Motor neuron (in vitro differentiated cells): Measurements from ENCODE around the gene CCNB2. TPM values are rescaled to one million over a fixed set of nuclear protein-coding genes. Genes with fewer than 3 reads are reported as not detected.
"Not testable (repeated sequence)": the region's sequence is repeated elsewhere in the genome, so short reads cannot be mapped to it uniquely, and the experiment has no call there.

ENCODE experiments used
- ATAC-seq, 8 experiments: fragments of 200-7000 bp; cut with Tn5 transposase; replicated peaks in 6 of 8; 2 replicates each; pipeline ENCODE4 v1.8.0; 2021; ENCODE audit warnings: mild to moderate bottlenecking in 8 of 8, moderate library complexity in 8 of 8
- H3K27ac ChIP-seq, 2 donors: fragments of 250-450 bp; sonication (Bioruptor Pico); 2 replicates each; pipeline ENCODE4 v1.9.0; 2021; ENCODE audit warnings: antibody characterized with exemption in 2 of 2, mild to moderate bottlenecking in 2 of 2, moderate library complexity in 1 of 2
- H3K4me1 ChIP-seq, 2 donors: fragments of 250-450 bp; sonication (Bioruptor Pico); replicated peaks in 1 of 2; 2 replicates each; pipeline ENCODE4 v1.6.1; 2021; ENCODE audit warnings: antibody characterized with exemption in 2 of 2, mild to moderate bottlenecking in 2 of 2, moderate library complexity in 1 of 2
- H3K4me3 ChIP-seq, 5 donors: fragments of 250-450 bp; sonication (Bioruptor Pico); 2 replicates each; pipeline ENCODE4 v1.9.0; 2021; ENCODE audit warnings: antibody characterized with exemption in 5 of 5, mild to moderate bottlenecking in 5 of 5, moderate library complexity in 4 of 5
- WGBS, 10 experiments: fragments of 450-650 bp; shearing (Covaris generic); methylation state at CpG; one replicate each; pipeline ENCODE4 v1.0.0; 2022; 5-methylcytosine and 5-hydroxymethylcytosine counted together
- in situ Hi-C, 9 experiments: fragments of 400-800 bp; cut with MboI; loops; one replicate each; pipeline ENCODE4 v1.15.0; 2021; ENCODE audit warnings: low sequenced_read_pairs in 9 of 9, low pct_unique_long_range_greater_than_20kb in 2 of 9; ENCODE audit not compliant: unreplicated experiment in 9 of 9
- total RNA-seq, 8 experiments: library from RNA; unstranded; fragments of 300-600 nt; gene quantifications; 2 replicates each; pipeline versions ENCODE4 v1.2.3 to v1.2.4, GENCODE V29; 2022

CCNB2 gene
- total RNA-seq, 8 experiments from 2014 or later, result 1.2 to 95.2 (median 5.3) TPM

DNA sequence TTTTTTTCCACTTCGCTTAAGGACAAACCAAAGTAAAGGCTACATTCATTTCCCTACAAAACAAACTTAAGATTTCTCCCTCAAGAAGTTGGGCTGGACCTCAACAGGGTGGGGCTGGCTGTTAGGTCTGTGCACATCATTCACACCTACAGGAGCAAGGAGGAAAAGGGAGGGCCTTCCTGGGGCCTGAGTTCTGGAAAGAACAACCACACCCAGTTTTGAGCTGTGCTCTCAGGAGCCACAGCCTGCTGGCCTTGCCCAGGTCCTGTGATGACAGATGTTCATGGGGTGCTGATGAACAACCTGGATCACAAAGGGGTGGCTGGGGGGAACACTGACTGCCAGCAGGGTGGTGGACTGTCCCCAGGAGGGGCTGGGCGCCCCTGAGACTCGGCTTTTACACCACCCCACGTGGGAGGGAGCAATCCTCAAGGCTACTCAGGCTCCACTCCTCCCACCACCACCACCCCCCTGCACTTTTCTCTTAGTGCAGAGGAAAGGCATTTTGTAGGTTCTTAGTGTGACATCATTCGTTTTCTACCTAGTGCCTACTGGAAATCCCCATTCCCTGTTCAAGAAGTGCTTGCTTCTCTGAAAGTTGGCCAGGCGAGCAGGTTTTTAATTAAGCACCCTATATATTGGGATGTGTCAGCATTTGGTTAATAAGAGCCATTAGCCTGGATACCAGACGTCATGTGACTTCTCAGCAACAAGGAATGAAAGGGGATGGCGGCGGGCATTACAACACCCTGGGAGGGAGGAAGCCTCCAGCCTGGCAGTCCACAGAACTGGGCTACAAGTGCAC lies 35.7 kb downstream of the CCNB2 start:
- Histone ChIP-seq H3K4me1 (no peaks in the 10 kb centered on the region), H3K4me3 (no peak overlapping the region), H3K27ac (no peak overlapping the region)
- WGBS, 10 experiments, result 76 to 100% (median 93%) methylated on average over 1 to 6 of the region's 9 CpGs; no CpG with 5 or more reads in 1 of the 10 experiments
- ATAC-seq, result peak; percentile 55 to 92 (median 74)
- in situ Hi-C loops, result no loop called here

- 54 to 100% (median 100%) methylated on average over 1 to 4 of the region's 5 CpGs; no CpG with 5 or more reads in 6 of the 10 experiments for WGBS, 10 experiments
- Histone ChIP-seq H3K4me3 (no peak overlapping the region), H3K27ac (no peak overlapping the region), H3K4me1 (peaks cover 0 to 4% of the 10 kb centered on the region in 2 donors)
- no peak for ATAC-seq
- in situ Hi-C loops, result no loop called here
Observed at GRCh38 chr15:59143281-59143680, 38.3 kb downstream of the CCNB2 start.

- 82 to 100% (median 93%) methylated on average over 1 to 8 of the region's 10 CpGs; no CpG with 5 or more reads in 5 of the 10 experiments for WGBS, 10 experiments
- in situ Hi-C loops, H3K27ac ChIP-seq: not testable (repeated sequence)
Observed at GRCh38 chr15:59144594-59144993, 39.6 kb downstream of the CCNB2 start.

DNA sequence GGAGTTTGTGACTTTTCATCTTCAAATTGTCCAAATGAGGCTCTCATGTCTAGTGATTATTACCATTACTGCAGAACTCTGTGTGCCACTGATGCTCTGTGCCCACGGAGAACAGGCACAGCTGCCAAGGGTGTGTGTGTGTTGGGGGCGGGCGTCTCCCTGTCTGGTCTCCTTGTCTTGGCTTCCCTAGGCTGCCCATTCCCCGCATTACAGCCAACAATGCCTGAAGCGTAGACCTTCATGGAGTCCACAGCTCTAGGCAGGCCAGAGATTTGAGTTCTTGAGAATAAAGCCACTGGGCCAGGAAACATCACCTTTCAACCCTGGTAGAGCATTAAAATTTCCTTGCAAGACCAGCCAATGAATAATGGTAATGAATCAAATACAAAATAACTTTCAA lies 42.7 kb downstream of the CCNB2 start:
- in situ Hi-C loops, result no loop called here
- Histone ChIP-seq H3K4me3 (no peak overlapping the region), H3K4me1 (peaks cover 0 to 4% of the 10 kb centered on the region in 2 donors), H3K27ac (no peak overlapping the region)
- 40 to 100% (median 60%) methylated on average over 1 to 4 of the region's 5 CpGs; no CpG with 5 or more reads in 5 of the 10 experiments for WGBS, 10 experiments
- peak in 3 of 8 experiments; percentile 9 to 29 (median 10) for ATAC-seq

More at GRCh38 chr15:59144594-59144993, 39.6 kb downstream of the CCNB2 start:
- not testable (repeated sequence) for ATAC-seq, H3K4me1 ChIP-seq, H3K4me3 ChIP-seq

DNA sequence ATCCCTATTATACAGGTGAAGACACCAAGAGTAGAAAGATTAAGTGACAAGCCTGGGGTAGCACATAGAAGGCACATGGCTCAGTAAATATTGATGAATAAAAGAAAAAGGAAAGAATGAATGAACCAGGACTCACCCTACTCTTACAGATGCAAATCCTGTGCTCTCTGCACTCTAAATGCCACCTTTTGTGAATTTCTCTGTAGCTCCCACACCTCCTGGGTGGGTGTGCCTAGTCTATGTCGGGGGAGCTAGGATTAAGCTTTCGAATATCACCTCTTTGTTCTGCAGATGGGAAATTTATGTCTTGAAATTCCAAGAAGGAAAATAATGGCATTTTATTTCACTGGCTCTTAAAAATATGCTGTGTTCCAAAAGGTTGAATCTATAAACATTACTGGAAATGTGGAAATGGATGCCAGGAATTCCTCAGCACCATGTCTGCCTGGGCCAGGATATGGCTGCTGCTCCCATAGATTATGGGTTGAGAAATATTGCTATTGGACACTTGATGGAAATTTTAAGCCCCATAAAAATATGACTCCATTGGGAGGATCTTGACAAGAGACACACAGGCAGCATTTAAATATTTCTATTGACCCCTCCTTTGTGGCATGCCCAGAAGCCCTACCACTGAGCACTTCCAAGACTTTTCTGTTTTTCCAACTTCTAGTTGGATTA lies 43.3 kb downstream of the CCNB2 start:
- in situ Hi-C loops, result no loop called here
- no peak overlapping the region for H3K27ac ChIP-seq
- H3K4me1 ChIP-seq, result peaks cover 0 to 4% of the 10 kb centered on the region in 2 donors
- no peak overlapping the region for H3K4me3 ChIP-seq
- ATAC-seq, result peak in 3 of 8 experiments; percentile 83 to 85 (median 83)
- WGBS, 10 experiments, result 0 to 100% (median 31%) methylated on average over 1 to 2 of the region's 2 CpGs; no CpG with 5 or more reads in 3 of the 10 experiments

DNA sequence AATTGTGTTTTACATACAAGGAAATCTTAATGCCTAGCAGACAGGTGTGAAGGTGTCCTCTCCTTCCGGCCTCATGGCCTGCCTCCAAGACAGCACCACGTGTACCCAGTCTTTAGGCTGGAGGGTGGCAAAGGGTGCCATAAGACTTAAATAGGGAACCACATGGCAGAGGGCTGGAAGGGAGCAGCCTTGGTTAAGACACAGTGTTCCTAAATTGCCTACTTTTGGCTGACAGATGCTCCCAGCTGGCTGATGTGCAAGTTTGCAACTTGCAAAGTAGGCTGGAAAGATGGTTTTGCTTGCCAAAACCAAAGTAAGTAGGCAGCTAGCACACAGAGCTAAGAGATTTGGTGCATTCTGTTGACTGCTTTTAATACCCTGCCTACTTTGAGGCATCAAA lies 45.2 kb downstream of the CCNB2 start:
- in situ Hi-C loops, result loop anchor here in 6 of 9 experiments (25.0 kb wide), 1 partner anchor 337 kb away; no protein-coding TSS in a partner anchor
- Histone ChIP-seq H3K4me3 (no peak overlapping the region), H3K4me1 (peaks cover 0 to 4% of the 10 kb centered on the region in 2 donors), H3K27ac (no peak overlapping the region)
- 20 to 92% (median 60%) methylated on average over 1 to 2 of the region's 2 CpGs; no CpG with 5 or more reads in 5 of the 10 experiments for WGBS, 10 experiments
- no peak for ATAC-seq

DNA sequence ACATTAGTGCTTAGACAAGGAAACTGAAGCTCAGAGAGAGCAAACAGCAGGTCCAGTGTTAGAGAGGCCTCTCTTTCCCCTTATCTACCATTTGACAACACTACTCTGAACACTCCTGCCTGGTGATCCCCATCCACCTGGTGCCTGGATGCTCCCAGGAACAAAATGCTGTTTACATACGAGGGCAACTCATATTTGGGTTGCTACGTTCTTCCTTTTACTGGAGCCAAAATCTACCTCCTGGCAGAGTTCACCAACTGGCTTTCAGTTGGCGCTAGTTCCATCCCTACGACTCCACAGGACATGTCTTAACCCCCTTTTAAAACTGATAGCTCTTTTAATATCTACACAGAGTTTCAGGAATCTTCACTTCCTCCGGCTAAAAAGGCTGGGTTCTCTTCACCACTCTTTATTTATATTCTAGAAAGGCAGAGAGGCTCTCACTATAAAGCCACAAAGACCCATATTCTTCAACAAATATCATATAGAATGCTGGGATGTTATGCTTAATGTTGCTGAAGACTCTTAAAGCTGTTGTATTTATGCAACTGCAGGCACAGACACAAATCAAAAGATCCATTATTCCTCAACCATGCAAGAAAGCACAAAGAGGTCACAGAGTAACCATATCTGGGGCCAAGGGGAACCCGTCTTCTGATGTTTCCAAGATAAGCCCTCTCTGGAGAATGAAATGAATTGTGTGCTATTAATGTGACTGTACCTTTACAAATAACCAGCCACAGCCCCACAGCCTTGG lies 47.9 kb downstream of the CCNB2 start:
- ATAC-seq, result no peak
- in situ Hi-C loops, result loop anchor here in 6 of 9 experiments (25.0 kb wide), 1 partner anchor 334 kb away; no protein-coding TSS in a partner anchor
- H3K4me3 ChIP-seq, result no peak overlapping the region
- WGBS, 10 experiments, result 90 to 100% (median 95%) methylated on average over 1 to 6 of the region's 6 CpGs; no CpG with 5 or more reads in 5 of the 10 experiments
- H3K27ac ChIP-seq, result no peak overlapping the region
- H3K4me1 ChIP-seq, result peaks cover 0 to under 1% of the 10 kb centered on the region in 2 donors

GRCh38 chr15:59153466-59153865 lies 48.5 kb downstream of the CCNB2 start:
- 40 to 100% (median 98%) methylated on average over 1 to 8 of the region's 8 CpGs; no CpG with 5 or more reads in 4 of the 10 experiments for WGBS, 10 experiments
- Histone ChIP-seq H3K4me1 (no peaks in the 10 kb centered on the region), H3K4me3 (no peak overlapping the region), H3K27ac (no peak overlapping the region)
- in situ Hi-C loops, result loop anchor here in 6 of 9 experiments (25.0 kb wide), 1 partner anchor 334 kb away; no protein-coding TSS in a partner anchor
- ATAC-seq, result no peak

- peak in 1 of 8 experiments; percentile 68 for ATAC-seq
- no peak overlapping the region for H3K27ac ChIP-seq
- H3K4me1 ChIP-seq, result no peaks in the 10 kb centered on the region
- 36 to 100% (median 88%) methylated on average over 1 to 6 of the region's 8 CpGs; no CpG with 5 or more reads in 5 of the 10 experiments for WGBS, 10 experiments
- in situ Hi-C loops, result loop anchor here in 6 of 9 experiments (25.0 kb wide), 1 partner anchor 333 kb away; no protein-coding TSS in a partner anchor
- no peak overlapping the region for H3K4me3 ChIP-seq
Observed at GRCh38 chr15:59154243-59154642, 49.3 kb downstream of the CCNB2 start.

DNA sequence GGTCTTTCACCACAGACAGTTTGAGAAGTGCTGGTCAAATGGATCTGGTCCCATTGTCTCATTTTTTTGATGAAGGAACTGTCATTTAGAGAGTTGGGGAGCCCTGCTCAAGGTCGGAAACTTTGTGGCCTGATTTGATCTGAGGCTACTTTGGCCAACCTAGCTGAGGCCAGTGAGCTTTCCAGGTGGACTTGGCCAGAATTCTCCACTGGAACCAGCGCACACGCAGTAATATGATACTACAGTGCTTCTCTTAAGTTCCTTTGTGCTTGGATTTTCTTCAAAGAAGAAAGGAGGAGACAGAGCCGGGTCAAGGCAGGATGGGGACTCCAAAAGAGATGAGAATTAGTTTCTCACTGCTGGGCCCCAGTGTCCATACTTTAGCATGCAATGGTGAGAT lies 50.5 kb downstream of the CCNB2 start:
- WGBS, 10 experiments, result 80 to 100% (median 90%) methylated on average over 1 to 4 of the region's 4 CpGs; no CpG with 5 or more reads in 4 of the 10 experiments
- in situ Hi-C loops, result loop anchor here in 6 of 9 experiments (25.0 kb wide), 1 partner anchor 332 kb away; no protein-coding TSS in a partner anchor
- no peak for ATAC-seq
- Histone ChIP-seq H3K4me1 (no peaks in the 10 kb centered on the region), H3K27ac (no peak overlapping the region), H3K4me3 (no peak overlapping the region)

DNA sequence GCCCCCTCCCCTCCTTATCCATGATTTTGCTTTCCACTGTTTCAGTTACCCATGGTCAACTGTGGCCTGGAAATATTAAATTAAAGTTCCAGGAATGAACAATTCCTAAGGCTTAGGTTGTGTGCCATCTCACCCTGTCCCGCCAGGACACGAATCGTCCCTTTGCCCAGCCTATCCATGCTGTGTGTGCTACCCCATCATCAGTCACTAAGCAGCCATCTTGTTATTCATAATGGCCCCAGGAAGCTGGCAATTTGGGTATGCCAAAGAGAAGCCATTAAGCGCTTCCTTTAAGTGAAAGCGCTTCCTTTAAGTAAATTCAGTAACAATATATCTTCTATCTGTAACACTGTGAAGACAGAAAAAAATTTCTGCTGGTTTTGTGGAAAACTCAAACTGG lies 52.5 kb downstream of the CCNB2 start:
- Histone ChIP-seq H3K4me1 (no peaks in the 10 kb centered on the region), H3K27ac (no peak overlapping the region), H3K4me3 (no peak overlapping the region)
- 70 to 100% (median 100%) methylated on average over 1 to 5 of the region's 5 CpGs; no CpG with 5 or more reads in 2 of the 10 experiments for WGBS, 10 experiments
- ATAC-seq, result no peak
- in situ Hi-C loops, result loop anchor here in 6 of 9 experiments (25.0 kb wide), 1 partner anchor 330 kb away; no protein-coding TSS in a partner anchor
